ENCODE results near the gene ISOC2. TPM values are rescaled to one million over a fixed set of nuclear protein-coding genes. Genes with fewer than 3 reads are reported as not detected.
"Not testable (repeated sequence)": the region's sequence is repeated elsewhere in the genome, so short reads cannot be mapped to it uniquely, and the experiment has no call there.

The ISOC2 gene
- total RNA-seq, result 105 TPM

DNA sequence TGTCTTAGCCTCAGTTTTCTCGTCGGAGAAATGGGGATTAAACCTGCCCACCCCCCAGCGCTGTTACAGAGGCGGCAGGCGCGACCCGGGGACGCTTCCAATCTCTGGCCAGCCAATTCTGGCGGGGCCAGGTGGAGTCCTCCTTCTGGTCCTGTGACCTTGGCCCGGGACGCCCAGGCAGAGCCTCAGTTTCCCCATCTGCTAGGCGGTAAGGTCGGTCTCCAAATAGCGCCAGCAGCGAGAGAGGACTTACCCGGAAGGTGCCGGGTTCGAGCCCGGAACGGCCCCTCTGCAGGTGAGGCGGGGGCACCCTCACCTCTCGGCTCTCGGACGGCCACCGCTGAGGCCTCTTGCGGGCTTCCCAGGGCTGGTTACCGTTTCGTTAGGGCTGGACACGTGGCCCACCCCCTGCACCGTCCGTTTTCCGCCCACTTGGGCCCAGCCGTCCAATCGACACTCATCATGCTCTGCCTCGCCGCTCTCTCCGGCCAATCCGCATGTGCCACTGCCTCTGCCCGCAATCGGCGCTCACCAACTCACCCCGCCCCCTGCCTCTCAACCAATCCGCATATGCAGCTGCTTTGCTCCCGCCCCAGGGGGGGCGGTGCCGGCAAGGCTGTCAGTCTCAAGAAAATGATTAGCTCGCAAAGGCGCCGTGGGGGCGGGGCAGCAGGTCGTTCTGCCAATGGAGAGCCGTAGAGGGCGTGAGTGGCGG, at the start of gene ISOC2:
Gene ISOC2 (minus strand): TSS at position 384 of the 715 bp plus-strand sequence. CDS start 5,156 bp downstream, outside the sequence.
- ATAC-seq, result peak; percentile 89
- DNase-seq (ENCODE audit: low spot score), result peak; percentile 100

- ATAC-seq (no peak), DNase-seq (ENCODE audit: low spot score) (no peak)
These were observed 46.7 kb upstream of the ISOC2 start for GRCh38 chr19:55508120-55508519.

DNA sequence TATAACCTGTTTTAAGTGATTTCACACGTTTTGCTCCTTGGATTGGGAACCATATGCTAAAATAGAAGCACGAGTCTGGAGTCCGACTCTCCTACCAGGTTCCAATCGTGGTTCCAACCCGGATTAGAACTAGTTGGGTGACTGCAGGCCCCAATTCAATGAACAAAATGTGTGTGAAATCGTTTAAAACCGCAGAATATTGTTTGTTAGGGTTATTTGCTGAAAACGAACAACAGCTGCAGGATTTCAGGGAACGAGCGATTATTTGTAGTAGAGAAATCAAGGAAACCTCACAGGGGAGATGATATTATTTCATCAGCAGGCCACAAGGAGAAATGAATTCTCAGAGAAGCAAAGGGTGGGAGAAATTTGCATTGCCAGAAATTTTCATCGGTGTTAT, 43.5 kb upstream of the ISOC2 start:
- DNase-seq (ENCODE audit: low spot score) (no peak), ATAC-seq (no peak)

DNA sequence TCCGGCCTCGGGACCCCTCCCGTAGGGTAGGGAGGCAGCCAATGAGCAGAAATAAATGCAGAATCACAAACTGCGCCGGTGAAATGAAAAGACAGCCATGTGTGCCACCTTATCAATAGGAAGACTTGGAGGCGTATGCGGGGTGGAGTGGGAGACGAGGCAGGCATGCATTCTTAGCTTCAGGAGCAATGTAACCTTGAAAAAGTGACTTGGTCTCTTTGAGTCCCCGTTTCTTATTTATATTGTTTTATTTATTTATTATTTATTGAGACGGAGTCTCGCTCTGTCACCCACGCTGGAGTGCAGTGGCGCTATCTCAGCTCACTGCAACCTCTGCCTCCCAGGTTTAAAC, 42.8 kb upstream of the ISOC2 start:
- no peak for ATAC-seq
- DNase-seq (ENCODE audit: low spot score), result no peak

GRCh38 chr19:55503502-55504251, 42.2 kb upstream of the ISOC2 start:
- ATAC-seq, result peak; percentile 94
- DNase-seq (ENCODE audit: low spot score), result peak; percentile 82

DNA sequence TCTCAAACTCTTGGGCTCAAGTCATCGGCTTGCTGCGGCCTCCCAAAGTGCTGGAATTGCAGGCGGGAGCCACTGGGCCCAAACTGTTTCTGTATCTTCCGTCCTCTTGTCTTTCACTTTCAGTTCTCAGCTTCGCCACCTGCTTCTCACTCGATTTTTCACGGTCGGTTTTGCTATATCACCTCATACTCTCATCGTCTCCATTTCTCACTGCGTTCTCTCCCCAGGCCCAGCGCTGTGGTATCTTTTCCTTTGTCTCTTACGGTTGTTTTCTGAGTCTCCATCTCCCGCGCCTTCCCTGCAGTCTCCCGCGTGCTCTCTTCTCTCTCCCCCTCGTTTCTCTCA, 41.7 kb upstream of the ISOC2 start:
- no peak for ATAC-seq
- no peak for DNase-seq (ENCODE audit: low spot score)

DNA sequence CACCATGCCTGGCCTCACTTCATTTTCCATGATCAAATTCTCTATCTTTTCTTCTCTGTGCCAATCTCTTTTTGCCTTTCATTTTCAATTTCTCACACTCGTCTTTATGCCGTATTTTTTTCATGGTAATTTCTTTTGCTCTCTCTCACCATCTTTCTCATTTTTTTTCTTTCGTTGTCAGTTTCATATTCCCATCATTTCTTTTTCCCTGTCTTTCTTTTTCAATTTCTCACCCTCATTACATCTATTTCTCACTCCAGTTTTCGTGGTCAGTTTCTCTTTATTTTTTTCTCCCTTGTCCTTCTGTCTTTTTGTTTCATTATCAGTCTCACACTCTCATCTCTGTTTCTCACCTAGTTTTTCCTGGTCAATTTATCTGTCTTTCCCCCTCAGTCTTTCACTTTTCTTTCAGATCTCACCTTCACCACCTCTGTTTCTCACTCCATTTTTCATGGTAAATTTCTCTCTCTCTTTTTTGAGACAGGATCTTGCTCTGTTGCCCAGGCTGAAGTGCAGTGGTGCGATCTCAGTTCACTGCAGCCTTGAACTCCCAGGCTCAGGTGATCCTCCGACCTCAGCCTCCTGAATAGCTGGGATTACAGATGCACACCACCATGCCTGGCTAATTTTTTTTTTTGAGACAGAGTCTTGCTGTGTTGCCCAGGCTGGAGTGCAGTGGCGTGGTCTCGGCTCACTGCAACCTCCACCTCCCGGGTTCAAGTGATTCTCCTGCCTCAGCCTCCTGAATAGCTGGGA, 40.9 kb upstream of the ISOC2 start:
- no peak for ATAC-seq
- DNase-seq (ENCODE audit: low spot score), result no peak

DNA sequence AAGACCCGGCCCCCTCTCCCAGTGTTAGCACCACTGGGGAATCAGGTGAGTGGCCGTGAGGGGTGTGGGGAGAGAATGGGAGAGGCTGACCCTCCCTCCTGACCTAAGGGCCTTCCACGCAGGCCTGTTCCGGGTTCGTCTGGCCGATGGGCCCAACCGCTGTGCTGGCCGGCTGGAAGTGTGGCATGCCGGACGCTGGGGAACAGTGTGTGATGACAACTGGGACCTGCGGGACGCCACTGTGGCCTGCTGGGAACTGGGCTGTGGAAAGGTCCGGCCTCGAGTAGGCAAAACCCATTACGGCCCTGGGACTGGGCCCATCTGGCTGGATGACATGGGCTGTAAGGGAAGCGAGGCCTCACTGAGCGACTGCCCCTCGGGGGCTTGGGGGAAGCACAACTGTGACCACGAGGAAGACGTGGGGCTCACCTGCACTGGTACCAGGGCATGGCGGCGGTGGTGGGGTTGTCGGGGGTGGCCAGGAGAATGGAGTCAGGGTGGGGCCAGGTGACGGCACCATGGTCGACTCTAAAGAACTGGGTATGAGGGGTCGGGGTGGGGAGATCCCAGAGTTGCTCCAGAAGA, 39.0 kb upstream of the ISOC2 start:
- ATAC-seq (no peak), DNase-seq (ENCODE audit: low spot score) (no peak)

DNA sequence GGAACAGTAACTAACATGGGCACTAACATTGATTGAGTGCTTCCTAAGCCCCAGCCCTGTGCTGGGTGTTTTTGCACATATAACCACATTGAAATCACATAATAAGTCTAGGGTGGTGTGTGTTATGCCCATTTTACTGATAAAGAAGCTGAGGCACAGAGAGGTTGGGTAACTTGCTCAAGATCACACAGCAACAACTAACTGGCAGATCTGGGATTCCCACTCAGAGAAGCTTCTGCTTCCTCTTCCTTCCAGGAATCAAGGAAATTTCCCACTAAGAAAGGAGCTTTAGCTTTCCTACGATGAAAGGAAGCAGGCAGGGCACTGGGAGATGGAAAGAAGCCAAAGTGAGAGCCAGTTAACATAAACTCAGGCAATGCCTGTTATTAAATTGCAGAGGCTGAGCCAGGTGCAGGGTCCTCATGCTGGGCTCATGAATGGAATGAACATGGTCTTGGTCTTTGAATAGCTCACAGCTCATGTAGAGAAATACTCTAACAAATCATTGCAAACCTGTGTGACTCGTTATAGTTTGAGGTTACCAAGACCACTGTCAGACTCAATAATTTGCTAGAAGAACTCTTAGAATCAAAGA, 36.9 kb upstream of the ISOC2 start:
- ATAC-seq (no peak), DNase-seq (ENCODE audit: low spot score) (no peak)

GRCh38 chr19:55497763-55498162, 36.3 kb upstream of the ISOC2 start:
- DNase-seq (ENCODE audit: low spot score) (no peak), ATAC-seq (no peak)

DNA sequence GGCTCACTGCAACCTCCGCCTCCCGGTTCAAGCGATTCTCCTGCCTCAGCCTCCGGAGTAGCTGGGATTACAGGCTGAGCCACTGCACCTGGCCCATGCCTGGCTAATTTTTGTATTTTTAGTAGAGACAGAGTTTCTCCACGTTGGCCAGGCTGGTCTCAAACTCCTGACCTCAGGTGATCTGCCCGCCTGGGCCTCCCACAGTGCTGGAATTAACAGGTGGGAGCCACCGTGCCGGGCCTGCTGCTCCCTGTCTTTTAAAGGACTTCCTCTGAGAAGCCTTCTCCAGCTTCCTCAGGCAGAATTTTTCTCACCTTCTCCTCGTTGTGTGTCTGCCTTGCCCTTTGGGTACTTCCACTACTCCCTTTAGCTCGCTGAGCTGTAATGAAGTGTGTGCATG, 35.4 kb upstream of the ISOC2 start:
- not testable (repeated sequence) for DNase-seq (ENCODE audit: low spot score); ATAC-seq

DNA sequence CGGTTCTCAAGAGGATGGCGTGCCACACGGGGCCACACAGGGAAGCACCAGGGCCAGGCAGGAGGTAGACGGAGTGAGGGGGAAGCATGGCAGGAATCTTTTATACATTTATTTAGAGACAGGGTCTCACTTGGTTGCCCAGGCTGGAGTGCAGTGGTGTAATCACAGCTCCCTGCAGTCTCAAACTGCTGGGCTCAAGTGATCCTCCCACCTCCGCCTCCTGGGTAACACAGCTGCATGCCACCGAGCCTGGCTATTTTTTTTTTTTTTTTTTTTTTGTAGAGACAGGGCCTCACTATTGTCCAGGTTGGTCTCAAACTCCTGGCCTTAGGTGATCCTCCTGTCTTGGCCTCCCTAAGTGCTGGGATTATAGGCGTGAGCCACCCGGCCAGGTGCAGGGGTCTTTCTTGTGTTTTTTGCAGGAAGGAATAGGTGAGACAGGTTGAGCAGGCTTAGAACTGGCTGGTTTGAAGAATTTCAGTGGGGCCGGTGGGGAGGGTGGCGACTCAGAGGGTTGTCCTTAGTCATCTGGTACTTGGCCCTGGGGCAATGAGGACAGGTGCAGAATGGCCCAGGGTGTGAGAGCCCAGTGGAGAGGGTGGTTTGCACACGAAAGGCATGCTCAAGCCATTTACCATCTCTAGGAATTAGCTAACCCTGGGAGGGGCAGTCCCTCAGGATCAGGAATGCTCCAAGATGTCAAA, 34.4 kb upstream of the ISOC2 start:
- DNase-seq (ENCODE audit: low spot score), result no peak
- ATAC-seq, result no peak

GRCh38 chr19:55494172-55494761, 32.8 kb upstream of the ISOC2 start:
- no peak for DNase-seq (ENCODE audit: low spot score)
- ATAC-seq, result peak; percentile 35

DNA sequence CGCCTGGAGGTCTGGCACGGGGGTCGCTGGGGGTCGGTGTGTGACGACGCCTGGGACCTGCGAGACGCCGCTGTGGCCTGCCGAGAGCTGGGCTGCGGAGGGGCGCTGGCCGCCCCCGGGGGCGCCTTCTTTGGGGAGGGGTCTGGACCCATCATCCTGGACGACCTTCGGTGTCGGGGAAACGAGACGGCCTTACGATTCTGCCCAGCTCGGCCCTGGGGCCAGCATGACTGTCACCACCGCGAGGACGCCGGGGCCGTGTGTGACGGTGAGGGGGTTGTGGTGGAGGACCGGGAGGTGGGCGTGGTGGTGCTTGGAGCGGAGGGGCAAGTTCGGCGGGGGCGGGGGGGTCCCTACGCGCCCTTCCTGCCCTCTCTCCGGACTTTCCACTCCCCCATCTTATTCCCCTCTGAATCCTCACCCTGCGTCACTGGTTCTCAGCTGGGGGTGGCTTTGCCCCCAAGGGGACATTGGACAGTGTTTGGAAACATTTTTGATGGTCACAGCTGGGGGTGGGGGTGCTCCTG, 32.3 kb upstream of the ISOC2 start:
- no peak for ATAC-seq
- no peak for DNase-seq (ENCODE audit: low spot score)

- ATAC-seq (no peak), DNase-seq (ENCODE audit: low spot score) (no peak)
These were observed 31.7 kb upstream of the ISOC2 start for GRCh38 chr19:55493052-55493644.

GRCh38 chr19:55492362-55492944, 31.0 kb upstream of the ISOC2 start:
- no peak for ATAC-seq
- no peak for DNase-seq (ENCODE audit: low spot score)

- ATAC-seq, result no peak
- no peak for DNase-seq (ENCODE audit: low spot score)
These were observed 30.3 kb upstream of the ISOC2 start for GRCh38 chr19:55491546-55492360.
